GM18507 (cell line): Measurements from ENCODE around the gene OTULIN.

Experiments
- DNase-seq: peaks from one replicate; pipeline ENCODE4 v3.0.0; 2011; ENCODE audit warnings: low read depth; ENCODE audit not compliant: insufficient read length; ENCODE audit errors: extremely low spot score
- FAIRE-seq: peaks from 2 replicates; lab custom pipeline; 2011; peaks lifted over from hg19 to GRCh38; lab: Jason Lieb, UNC

Gene OTULIN

GRCh38 chr5:14732991-14733390 is 68.5 kb downstream of the OTULIN start:
- DNase-seq (no peak), FAIRE-seq (no peak)

- DNase-seq (no peak), FAIRE-seq (no peak)
These were observed 69.1 kb downstream of the OTULIN start for GRCh38 chr5:14733661-14734060.

- DNase-seq, result no peak
- no peak for FAIRE-seq
These were observed 69.9 kb downstream of the OTULIN start for GRCh38 chr5:14734396-14734795.

GRCh38 chr5:14735944-14736343 is 71.4 kb downstream of the OTULIN start:
- no peak for DNase-seq
- FAIRE-seq, result no peak

- FAIRE-seq (no peak), DNase-seq (no peak)
These were observed 72.8 kb downstream of the OTULIN start for GRCh38 chr5:14737291-14737690.

GRCh38 chr5:14738050-14738449 is 73.5 kb downstream of the OTULIN start:
- DNase-seq (no peak), FAIRE-seq (no peak)

- DNase-seq, result no peak
- FAIRE-seq, result no peak
These were observed 75.0 kb downstream of the OTULIN start for GRCh38 chr5:14739538-14739937.

- FAIRE-seq, result no peak
- DNase-seq, result no peak
These were observed 75.5 kb downstream of the OTULIN start for GRCh38 chr5:14739981-14740380.

- DNase-seq (no peak), FAIRE-seq (no peak)
These were observed 76.6 kb downstream of the OTULIN start for GRCh38 chr5:14741131-14741530.

- FAIRE-seq, result no peak
- DNase-seq, result no peak
These were observed 77.4 kb downstream of the OTULIN start for GRCh38 chr5:14741801-14742440.

GRCh38 chr5:14742498-14742897 is 78.0 kb downstream of the OTULIN start:
- DNase-seq (no peak), FAIRE-seq (no peak)

- no peak for DNase-seq
- no peak for FAIRE-seq
These were observed 79.2 kb downstream of the OTULIN start for GRCh38 chr5:14743601-14744295.

GRCh38 chr5:14744296-14745187 is 80.0 kb downstream of the OTULIN start:
- FAIRE-seq, result no peak
- no peak for DNase-seq

GRCh38 chr5:14745188-14745563 is 80.7 kb downstream of the OTULIN start:
- FAIRE-seq (no peak), DNase-seq (no peak)

- FAIRE-seq (no peak), DNase-seq (no peak)
These were observed 81.2 kb downstream of the OTULIN start for GRCh38 chr5:14745753-14746152.

GRCh38 chr5:14748180-14748900 is 83.8 kb downstream of the OTULIN start:
- DNase-seq (no peak), FAIRE-seq (no peak)
